Upper lobe of left lung (tissue), 4 donors: ENCODE measurements around the gene WNT5B.

ENCODE experiments used
- CTCF ChIP-seq, 6 experiments: fragments of 450-650 bp in 4 of 6; fragments of 200-600 bp in 2 of 6; sonication (generic) in 2 of 6; IDR thresholded peaks; one replicate each; pipeline ENCODE4 v1.5.1; 2016 to 2019; ENCODE audit warnings: antibody characterized with exemption in 6 of 6
- EP300 ChIP-seq, 4 donors: sonication (generic); formaldehyde crosslinking; IDR thresholded peaks; one replicate each; pipeline ENCODE4 v1.5.1; 2017; ENCODE audit warnings: antibody characterized with exemption in 4 of 4, control low read depth in 2 of 4
- POLR2A ChIP-seq, 4 donors: fragments of 450-650 bp; IDR thresholded peaks; one replicate each; pipeline ENCODE4 v1.5.1; 2016 to 2017; ENCODE audit warnings: antibody characterized with exemption in 4 of 4, mild to moderate bottlenecking in 2 of 4

- no peak for TF ChIP-seq EP300 (IDR thresholded peaks at IDR 0.05)
- TF ChIP-seq CTCF (IDR thresholded peaks at IDR 0.05), result no peak
- no peak for TF ChIP-seq POLR2A (IDR thresholded peaks at IDR 0.05)
Measured at GRCh38 chr12:1620092-1620491, 8.9 kb upstream of the WNT5B start.
